Glomerular visceral epithelial cell (primary cell): Measurements from ENCODE around the gene SULT1C2.
"Not testable (repeated sequence)": the region's sequence is repeated elsewhere in the genome, so short reads cannot be mapped to it uniquely, and the experiment has no call there.

Source experiments
- DNase-seq: peaks from one replicate; pipeline ENCODE4 v3.0.0-alpha.2; 2016; ENCODE audit errors: extremely low spot score

The SULT1C2 gene

DNA sequence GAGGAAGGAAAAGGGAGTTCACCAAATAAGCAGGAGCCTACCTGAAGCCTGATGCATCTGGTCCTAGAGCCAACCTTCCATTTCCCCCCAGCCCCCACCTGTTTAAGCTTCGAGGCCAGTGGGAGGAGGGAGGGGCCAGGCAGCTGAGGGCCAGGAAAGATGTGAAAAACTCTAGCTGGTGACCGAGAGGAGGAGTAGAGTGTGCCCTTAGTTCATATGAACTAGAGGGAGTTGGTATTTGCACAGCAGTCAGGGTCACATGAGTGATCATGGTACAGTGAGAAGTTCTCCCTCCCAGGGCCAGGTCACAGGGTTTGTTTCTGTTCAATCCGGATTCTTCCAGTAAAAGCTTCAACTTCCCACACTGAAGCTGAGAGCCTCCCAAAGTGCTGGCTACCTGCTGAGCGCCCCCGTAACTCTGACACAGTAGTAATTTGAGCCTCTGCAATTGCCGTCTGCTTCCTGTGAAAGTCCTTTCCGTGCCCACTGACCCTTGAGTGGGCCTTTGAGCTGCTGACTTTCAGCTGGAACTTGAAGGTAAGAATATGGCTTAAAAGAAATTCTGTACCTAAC is at the start of gene SULT1C2:
SULT1C2 (plus strand) TSS at position 362 of the 573 bp plus-strand sequence. CDS start 4,773 bp downstream, outside the sequence.
- peak; percentile 27 for DNase-seq

DNA sequence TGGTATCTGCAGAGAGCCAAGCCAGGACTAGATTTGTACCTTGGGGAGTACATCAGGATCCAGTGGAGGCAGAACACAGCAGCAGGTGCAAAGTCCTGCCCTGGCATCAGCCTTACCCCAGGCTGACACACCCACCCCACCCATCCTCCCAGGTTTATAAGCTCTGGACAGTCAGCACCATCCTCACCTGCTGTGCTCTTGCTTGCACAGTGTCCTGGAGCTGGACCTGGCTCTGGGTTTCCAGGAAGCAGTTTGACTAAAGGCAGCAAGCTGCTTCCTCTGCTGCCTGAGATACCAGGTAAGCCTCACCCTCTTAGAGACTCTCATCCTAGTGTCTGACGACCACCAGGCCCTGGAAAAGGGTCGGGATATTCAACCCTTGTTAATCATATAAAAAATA is 48.9 kb upstream of the SULT1C2 start, which contains the start of gene SULT1C3:
SULT1C3 (plus strand) TSS at position 183 of the 400 bp plus-strand sequence. CDS start 7,227 bp downstream, outside the sequence.
- no peak for DNase-seq

DNA sequence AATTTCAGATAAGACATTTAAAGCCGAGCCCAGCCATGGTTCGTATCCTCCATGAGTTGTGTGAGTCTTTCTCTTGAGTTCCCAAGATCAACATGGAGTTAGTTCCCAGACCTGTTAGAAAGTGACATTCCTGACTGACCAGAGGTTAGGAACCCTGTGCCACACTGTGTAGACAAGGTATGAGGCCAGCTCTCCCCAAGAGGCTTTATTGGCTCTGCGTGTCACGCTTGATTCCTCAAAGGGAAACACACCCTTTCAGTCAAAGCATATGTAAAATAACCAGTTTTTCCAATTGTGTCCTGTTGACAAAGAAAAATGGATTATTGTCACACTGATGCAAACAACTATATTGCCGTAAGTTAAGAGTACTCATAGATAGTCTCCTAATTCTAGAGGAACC is 47.7 kb upstream of the SULT1C2 start:
- DNase-seq: no peak

DNA sequence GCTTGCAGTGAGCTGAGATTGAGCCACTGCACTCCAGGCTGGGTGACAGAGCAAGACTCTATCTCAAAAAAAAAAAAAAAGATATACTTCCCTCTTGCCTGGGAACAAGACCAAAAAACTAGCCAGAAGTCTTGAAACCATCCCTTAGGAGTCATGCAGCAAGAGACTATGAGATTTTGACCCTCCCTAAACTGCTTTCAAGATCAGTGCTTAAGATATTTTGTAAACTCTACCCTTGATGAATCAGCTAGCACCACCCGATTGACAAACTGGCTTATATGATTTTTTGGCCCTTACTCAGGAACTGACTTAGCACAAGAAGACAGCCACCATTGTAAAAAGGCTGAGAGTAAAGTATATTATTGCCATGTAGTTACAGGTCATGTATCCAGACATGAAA is 45.1 kb upstream of the SULT1C2 start:
- no peak for DNase-seq

DNA sequence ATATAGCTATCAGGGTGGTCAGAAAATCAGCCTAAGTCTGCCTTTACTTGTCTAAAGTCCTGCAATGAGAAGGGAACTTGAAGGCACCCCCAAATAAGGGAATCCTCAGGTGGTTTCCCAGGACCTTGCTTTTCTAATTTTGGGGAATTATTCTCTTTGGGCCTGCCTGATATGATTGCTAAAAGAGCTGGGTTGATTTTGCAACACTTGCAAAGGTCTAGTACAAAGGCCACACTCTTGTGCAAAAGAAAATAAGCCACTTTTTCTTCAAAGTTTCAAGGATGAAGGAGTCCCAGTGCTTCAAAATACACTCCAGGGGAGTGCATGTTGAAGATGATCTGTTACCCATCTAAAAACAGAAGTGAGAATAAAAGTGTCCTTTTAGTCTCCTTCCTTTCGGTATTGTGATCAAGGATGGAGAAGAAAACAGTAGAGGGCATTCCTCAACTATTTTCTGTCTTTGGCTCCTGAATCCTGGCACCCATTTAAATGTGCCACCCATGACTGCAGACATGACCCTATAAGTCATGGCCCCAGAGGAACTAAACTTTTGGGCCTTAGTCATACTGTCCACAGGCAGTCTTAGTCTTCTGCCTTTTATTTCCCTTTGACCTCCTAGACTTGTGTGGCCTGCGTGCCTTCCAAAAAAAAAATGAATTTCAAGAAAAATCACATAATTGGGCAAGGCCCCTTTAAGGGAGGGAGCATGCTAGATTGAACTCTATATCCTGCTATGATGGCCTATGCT is 43.9 kb upstream of the SULT1C2 start:
- no peak for DNase-seq

DNA sequence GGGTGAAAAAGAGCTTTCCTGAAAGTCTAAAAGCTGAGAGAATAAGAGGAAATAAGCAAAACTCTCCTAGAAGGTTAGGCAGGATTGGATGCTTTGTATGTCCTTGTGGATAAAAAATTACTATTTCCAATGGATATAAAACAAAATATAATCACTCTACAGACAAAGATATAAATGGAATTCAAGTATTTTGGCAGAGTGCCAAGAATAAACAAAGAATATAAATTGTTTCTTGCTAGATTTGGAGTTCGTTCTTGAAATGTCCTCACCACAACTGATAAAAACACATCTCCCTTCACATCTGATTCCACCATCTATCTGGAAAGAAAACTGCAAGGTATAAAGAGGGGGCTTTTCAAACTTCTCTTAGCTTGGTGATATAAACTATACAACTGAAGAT is 35.6 kb upstream of the SULT1C2 start:
- DNase-seq: no peak

DNA sequence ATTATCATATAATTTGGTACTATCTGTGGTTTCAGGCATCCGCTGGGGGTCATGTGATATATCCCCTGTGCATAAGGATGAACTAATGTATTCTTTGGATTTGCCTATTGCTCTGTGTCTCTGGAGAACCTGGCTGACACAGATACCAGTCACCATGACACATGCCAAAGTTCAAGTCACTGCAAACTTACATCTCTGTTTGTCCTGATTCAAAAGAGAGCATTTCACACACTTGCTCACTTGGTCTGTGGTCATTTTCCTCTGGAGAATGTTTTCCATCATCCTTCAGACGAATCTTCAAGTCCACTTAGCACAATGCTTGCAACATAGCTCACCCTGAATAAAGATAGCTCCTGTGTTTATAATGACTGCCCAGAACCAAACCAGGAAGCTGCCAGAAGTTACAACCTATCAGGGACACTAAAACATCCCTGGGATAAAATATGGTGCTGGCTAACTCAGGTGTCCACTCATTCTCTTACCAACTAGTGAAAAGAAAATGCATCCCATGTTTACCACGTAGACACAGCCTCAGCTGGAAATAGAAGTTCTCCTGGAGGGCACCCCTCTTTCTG is 30.9 kb upstream of the SULT1C2 start:
- DNase-seq: no peak

DNA sequence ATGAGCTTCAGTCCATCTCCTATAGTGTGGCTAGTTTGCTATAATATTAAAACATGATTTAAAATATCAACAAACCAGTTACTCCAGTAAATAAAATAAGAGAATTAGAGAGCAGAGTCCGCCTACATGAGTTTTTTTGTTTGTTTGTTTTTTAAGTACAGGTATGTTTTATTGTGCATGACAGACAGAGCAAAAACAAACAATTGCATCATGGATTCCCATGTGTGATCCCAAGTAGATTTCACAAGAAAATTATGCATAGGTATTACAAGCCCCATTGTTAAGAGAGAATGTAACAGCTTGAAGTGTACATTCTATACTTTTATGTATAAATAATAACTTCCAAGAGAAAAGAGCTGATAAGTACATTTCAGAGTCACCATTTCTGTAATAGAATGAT is 27.9 kb upstream of the SULT1C2 start:
- DNase-seq: no peak

DNA sequence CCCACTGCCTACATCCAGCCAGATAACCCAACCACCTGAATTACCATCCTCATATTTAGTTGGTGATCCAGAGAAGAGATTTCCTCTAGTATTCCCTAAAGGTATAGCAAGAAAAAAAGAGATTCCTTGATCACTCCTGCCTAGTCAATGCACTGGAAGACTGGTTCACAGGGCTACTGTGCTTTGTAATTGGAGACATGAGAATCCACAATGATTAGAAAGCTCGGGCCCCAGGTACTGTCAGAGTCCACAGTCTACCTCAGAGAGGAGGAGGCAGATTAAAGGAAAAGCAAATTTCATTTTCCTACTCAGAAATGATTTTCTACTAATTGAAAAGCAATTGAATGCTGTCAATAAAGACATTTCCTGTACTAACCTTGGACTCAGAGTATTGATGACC is 26.7 kb upstream of the SULT1C2 start:
- DNase-seq: no peak

DNA sequence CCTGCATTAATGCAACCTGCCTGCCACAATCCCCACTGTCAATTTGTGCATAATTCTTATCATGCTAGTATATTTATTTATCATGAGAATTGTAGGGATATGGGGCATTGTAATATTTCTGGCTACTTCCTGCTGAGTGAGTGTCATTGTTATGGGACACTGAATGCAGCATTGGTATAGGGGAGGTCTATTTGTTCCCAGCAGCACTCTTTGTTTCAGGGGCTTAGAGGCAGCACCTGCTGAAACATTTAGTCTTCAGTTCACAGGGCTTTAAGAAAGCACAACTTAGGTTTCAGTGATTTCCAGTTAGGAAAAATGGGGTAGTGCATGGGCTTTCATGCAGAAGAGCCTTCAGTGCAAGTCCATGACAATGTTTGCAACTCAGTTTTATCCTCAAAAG is 25.3 kb upstream of the SULT1C2 start:
- no peak for DNase-seq

DNA sequence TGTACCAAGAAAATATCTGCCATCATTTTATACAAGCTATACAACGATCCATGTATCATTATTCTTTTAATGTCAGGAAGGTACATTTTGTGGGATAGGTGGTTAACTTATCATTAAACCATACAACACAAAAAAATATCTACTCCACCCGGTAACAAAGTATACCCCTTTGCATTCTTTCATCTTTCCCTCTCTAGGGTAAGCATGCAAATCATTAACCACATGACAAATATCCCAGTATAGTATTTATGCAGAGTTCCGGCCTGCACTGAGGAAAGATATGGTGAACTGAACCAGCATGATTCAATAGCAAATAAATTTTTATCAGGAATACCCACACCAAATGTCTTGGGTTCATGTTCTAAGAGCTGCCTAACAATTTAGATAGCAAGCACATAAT is 22.5 kb upstream of the SULT1C2 start:
- peak; percentile 48 for DNase-seq

DNA sequence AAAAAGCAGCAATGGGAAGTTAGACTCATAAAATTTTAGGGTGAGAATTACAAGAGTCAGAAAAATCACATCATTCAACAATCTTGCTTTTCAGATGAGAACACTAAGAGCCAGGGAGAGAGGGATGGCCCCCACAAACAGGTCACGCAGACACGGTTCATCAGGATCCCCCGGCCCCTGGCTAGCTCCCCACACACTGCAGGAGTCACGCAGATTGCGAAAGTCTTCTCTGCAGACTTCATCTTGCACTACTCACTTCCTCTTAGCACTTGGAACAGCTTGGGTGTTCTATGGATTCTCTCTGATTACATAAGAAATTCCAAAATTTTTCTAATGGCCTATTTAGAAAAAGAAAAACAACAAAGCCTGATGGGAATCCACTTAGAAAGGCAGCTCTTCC is 21.6 kb upstream of the SULT1C2 start:
- peak; percentile 70 for DNase-seq

DNA sequence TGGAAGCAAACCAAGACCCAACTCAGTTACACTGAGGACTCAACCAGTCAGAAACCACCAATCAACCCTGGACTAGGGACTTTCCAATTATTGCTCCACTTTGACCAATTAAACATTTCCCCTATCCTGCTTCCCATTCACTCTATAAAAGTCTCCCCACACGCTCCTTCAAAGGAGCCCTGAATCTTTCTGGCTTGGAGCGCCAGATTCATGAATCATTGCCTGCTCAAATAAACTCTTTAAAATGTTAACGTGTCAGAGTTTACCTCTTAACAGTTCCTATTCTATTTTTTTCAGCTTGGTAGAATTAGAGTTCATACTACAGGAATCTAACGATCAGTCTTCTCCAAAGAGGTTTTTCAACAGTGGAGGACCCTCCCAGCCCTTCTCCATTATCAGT is 20.7 kb upstream of the SULT1C2 start:
- peak; percentile 61 for DNase-seq

DNA sequence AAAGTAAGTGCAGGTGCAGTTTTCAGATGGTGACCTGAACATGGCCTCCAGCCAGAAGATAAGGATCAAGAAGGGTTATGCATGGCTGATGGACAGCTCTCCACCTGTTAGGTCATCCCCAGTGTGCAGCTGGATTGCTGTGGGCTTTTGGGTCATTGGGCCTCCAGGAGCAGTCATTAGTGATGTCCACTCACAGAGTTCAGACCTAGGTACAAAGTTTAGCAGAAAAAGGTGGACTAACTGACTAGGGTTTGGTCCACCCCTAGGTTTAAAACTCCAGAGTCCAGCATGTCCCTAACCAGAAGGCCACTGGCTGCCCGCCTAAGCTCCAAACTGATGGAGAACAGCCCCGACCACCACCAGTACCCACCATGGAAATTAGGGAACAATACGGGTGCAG is 18.3 kb upstream of the SULT1C2 start:
- DNase-seq: no peak

DNA sequence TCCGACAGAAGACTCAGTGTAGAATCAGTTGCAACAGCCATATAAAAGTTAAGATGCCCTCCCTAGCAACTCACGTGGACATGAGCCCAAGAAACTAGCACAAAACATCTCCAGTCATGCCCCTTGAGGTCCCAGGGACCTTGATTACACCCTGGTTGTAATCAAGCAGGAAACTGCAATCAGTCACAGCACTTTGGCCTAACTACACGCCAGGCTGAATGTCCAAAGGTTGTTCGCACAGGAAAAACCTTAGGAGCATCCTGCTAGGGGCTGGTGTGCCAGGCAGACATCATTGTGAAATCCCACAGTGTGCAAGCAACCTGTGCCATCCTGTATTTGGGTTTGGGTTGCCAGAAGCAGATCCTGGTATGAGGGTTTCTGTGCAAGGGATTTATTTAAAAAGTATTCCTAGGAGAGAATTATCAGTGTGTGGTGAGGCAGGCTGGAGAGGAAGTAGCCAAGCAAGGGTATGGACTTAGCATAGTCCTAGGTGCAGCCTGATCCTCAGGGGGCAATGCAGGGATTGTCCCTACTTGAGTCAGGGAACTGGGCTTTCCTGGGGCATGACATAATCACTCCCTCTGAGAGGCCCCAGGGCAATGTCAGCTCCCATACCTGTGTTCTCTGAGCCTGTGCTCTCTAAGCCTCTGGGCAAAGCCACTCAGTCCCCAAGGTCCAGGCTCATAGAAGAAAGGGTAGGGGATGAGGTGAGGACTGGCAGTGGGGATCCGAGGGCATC is 17.8 kb upstream of the SULT1C2 start:
- DNase-seq: peak; percentile 42

DNA sequence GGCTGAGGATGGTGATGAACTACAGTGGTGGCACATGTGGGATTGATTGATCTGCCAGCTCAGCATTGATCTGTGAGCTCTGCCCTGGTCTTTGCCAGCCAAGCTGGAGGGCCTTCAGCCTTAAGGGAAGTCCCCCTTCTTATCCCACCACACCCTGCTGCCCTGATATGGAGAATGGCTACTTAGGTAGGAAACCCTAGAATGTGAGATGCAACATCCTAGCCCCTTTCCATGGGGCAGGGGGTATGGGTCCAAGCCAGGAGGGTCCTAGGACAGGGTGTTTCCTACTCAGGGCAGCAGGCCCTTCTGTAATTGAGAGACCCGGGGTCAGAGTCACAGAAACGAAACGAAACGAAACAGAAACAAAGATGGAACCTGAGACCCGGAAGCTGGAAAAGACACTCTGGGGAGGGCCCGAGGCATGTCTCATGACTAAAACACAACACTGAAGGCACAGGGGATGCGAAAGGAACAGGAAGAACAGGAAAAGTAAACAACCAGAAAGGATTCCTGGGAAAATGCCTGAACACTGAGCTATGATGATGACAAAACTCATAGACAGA is 16.9 kb upstream of the SULT1C2 start:
- DNase-seq: peak; percentile 63

DNA sequence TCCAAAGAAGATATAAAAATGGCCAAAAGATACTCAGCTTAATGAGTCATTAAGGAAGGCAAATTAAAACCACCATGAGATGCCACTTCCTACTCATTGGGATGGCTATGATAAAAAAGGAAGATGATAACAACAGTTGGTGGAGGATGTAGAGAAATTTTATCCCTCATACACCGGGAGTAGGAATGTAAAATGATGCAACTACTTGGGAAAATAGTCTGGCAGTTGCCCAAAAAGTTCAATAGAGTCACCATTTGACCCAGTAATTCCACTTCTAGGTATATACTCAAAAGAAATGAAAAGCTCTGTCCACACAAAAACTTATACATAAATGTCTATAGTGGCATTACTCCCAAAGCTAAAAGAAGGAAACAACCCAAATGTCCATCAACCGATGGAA is 10.1 kb upstream of the SULT1C2 start:
- DNase-seq: no peak

DNA sequence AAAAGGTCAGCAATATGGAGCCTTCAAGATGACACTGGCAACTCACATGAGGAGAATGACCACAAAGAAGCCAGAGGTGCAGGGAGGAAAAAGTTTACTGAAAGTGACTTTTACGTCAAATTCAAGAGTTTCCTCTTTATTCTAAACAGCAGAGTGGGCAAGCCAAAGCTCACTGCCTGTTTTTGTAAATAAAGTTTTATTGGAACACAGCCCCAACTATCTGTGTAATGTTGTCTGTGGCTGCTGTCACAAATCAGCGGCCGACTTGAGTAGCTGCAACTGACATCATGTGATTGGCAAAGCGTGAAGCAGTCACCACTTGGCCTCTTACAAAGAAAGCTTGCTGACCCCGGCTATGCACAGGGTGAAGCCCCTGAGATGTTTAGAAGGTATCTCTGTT is 9.2 kb upstream of the SULT1C2 start:
- no peak for DNase-seq

DNA sequence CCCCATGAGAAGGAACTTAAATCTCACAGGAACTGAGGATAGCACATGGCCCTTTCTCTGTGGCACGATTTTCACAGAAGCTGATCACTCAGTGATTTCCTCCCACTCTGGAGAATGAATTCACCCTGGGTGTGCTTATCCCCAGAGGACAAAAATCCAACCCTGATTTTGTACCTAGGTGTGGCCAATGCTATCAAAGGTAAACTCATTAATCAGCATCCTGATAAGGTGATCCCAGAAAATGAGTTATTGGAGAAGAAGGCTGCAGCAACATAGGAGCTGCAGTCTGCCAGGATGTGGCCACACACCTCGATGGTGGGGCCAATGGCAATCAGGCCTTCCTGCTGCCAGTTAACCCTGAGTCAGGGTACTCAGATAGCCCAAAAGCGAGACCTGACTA is 8.2 kb upstream of the SULT1C2 start:
- no peak for DNase-seq

DNA sequence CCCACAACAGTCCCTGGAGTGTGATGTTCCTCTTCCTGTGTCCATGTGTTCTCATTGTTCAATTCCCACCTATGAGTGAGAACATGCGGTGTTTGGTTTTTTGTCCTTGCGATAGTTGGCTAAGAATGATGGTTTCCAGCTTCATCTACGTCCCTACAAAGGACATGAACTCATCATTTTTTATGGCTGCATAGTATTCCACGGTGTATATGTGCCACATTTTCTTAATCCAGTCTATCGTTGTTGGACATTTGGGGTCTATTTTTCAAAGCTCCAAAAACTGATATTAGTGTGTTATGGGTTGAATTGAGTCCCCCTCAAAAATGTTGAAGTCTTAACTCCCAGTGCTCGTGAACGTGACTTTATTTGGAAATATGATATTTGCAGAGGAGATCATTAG is 4.1 kb upstream of the SULT1C2 start:
- DNase-seq: not testable (repeated sequence)

DNA sequence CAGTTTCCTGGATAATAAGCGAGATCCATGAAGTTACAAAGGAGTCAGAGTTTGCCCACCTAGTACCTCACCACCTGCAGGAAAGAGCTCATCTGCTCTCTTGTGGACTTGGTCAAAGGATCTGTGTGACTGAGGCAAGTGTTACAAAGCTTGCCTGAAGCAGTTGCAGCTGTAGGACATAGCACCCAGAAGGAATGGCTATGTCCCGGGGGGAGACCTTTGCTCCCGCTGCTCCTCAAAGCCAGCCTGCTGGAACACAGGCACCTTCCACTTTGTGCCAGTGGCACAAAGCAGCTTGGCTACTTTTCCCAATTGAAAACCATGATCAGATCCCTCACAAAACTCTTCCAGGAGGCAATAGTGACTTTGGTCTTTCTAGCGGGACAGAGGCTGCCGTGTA is 3.1 kb upstream of the SULT1C2 start:
- no peak for DNase-seq

DNA sequence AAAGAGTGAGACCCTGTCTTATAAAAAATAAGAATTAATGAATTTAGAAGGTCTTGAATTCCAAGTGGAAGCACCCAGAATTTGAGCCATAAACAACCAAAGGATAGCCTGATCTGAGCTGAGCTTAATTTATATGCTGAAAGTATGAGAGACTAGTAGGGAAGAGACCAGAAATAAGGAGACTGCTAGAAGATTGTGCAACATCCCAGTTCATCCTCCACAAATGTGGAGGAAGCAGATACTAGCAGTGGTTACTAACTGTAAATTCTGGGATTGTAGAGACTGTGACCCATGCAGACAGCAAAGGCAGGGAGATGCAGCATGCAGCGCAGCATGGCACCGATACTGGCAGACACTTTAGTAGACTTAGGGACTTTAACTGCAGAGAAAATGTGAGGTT is 1.5 kb upstream of the SULT1C2 start:
- DNase-seq: no peak
